Measurements from ENCODE around the gene ATP9B. TPM values are rescaled to one million over a fixed set of nuclear protein-coding genes. Genes with fewer than 3 reads are reported as not detected.

ATP9B gene
- total RNA-seq, 1 experiment from 2014 or later = 8.6 TPM

GRCh38 chr18:79353267-79353666 lies 284.1 kb downstream of the ATP9B start:
- Histone ChIP-seq H3K36me3 (ENCODE audit: low read depth) (no peaks in the 10 kb centered on the region), H3K27ac (no peak overlapping the region), H4K20me1 (ENCODE audit: insufficient read depth) (no peaks in the 10 kb centered on the region), H3K9me3 (ENCODE audit: insufficient read depth, low read depth) (no peaks in the 10 kb centered on the region), H3K4me2 (no peak overlapping the region), H3K4me3 (no peak overlapping the region), H3K27me3 (ENCODE audit: insufficient read depth, low read depth) (no peaks in the 10 kb centered on the region), H3K4me1 (replicated peaks; ENCODE audit: insufficient read depth) (no peaks in the 10 kb centered on the region), H2AFZ (no peak overlapping the region), H3F3A (ENCODE audit: insufficient read depth, low read depth) (no peaks in the 10 kb centered on the region), H3K79me2 (ENCODE audit: low read depth) (no peaks in the 10 kb centered on the region), H3K9me2 (ENCODE audit: insufficient read depth) (no peaks in the 10 kb centered on the region)
- intact Hi-C loops (cut with micrococcal nuclease; ENCODE audit: unreplicated experiment) = no loop called here
- ChIA-PET CTCF (no interaction called here), POLR2A (ENCODE audit: unreplicated experiment) (no interaction called here)
- no peak for DNase-seq
- no TSS peak for BruUV-seq (replicated peaks)
- TF ChIP-seq EZH2 (IDR thresholded peaks at IDR 0.05; ENCODE audit: low read depth) = no peak
- TF ChIP-seq CTCF (conservative IDR thresholded peaks at IDR 0.05) = no peak

GRCh38 chr18:79354350-79354749 lies 285.2 kb downstream of the ATP9B start:
- no TSS peak for BruUV-seq (replicated peaks)
- Histone ChIP-seq H3K4me3 (no peak overlapping the region), H3K36me3 (ENCODE audit: low read depth) (no peaks in the 10 kb centered on the region), H2AFZ (no peak overlapping the region), H3K9me3 (ENCODE audit: insufficient read depth, low read depth) (no peaks in the 10 kb centered on the region), H3K27me3 (ENCODE audit: insufficient read depth, low read depth) (no peaks in the 10 kb centered on the region), H3K9me2 (ENCODE audit: insufficient read depth) (no peaks in the 10 kb centered on the region), H3F3A (ENCODE audit: insufficient read depth, low read depth) (no peaks in the 10 kb centered on the region), H3K4me2 (no peak overlapping the region), H3K4me1 (replicated peaks; ENCODE audit: insufficient read depth) (no peaks in the 10 kb centered on the region), H3K27ac (no peak overlapping the region), H4K20me1 (ENCODE audit: insufficient read depth) (no peaks in the 10 kb centered on the region), H3K79me2 (ENCODE audit: low read depth) (no peaks in the 10 kb centered on the region)
- POLR2A ChIA-PET (ENCODE audit: unreplicated experiment) = no interaction called here
- CTCF ChIA-PET = interaction anchor here (0.7 kb wide), 1 partner anchor 182 kb away, joined by 12 read pairs; no protein-coding TSS in a partner anchor
- TF ChIP-seq EZH2 (IDR thresholded peaks at IDR 0.05; ENCODE audit: low read depth) (no peak), CTCF (conservative IDR thresholded peaks at IDR 0.05) (no peak)
- no peak for DNase-seq
- intact Hi-C loops (cut with micrococcal nuclease; ENCODE audit: unreplicated experiment) = no loop called here

GRCh38 chr18:79355433-79356335 lies 286.5 kb downstream of the ATP9B start:
- Histone ChIP-seq H4K20me1 (ENCODE audit: insufficient read depth) (no peaks in the 10 kb centered on the region), H3K4me2 (no peak overlapping the region), H2AFZ (no peak overlapping the region), H3K27ac (no peak overlapping the region), H3K4me3 (no peak overlapping the region), H3K27me3 (ENCODE audit: insufficient read depth, low read depth) (no peaks in the 10 kb centered on the region), H3K79me2 (ENCODE audit: low read depth) (no peaks in the 10 kb centered on the region), H3K9me2 (ENCODE audit: insufficient read depth) (no peaks in the 10 kb centered on the region), H3K9me3 (ENCODE audit: insufficient read depth, low read depth) (no peaks in the 10 kb centered on the region), H3K36me3 (ENCODE audit: low read depth) (no peaks in the 10 kb centered on the region), H3K4me1 (replicated peaks; ENCODE audit: insufficient read depth) (no peaks in the 10 kb centered on the region), H3F3A (ENCODE audit: insufficient read depth, low read depth) (no peaks in the 10 kb centered on the region)
- no peak for TF ChIP-seq CTCF (conservative IDR thresholded peaks at IDR 0.05)
- TF ChIP-seq EZH2 (IDR thresholded peaks at IDR 0.05; ENCODE audit: low read depth) = no peak
- intact Hi-C loops (cut with micrococcal nuclease; ENCODE audit: unreplicated experiment) = no loop called here
- ChIA-PET POLR2A (ENCODE audit: unreplicated experiment) (no interaction called here), CTCF (no interaction called here)
- BruUV-seq (replicated peaks) = no TSS peak
- no peak for DNase-seq

Data from PC-9 (cell line).